PC-9 (cell line): Measurements from ENCODE around the gene TMEM164.

Experiments
- EZH2 ChIP-seq: fragments of 200-600 bp; sonication (generic); IDR thresholded peaks from 2 replicates; pipeline ENCODE4 v1.8.0; 2017; ENCODE audit warnings: antibody characterized with exemption, low read depth
- TF ChIP-seq, protein P1 (sequence below): fragments of 200-600 bp; sonication (generic); conservative IDR thresholded peaks from 2 replicates; pipeline ENCODE4 v1.6.1; 2017; ENCODE audit warnings: mixed run types, antibody characterized with exemption, mild to moderate bottlenecking, moderate library complexity

DNA sequence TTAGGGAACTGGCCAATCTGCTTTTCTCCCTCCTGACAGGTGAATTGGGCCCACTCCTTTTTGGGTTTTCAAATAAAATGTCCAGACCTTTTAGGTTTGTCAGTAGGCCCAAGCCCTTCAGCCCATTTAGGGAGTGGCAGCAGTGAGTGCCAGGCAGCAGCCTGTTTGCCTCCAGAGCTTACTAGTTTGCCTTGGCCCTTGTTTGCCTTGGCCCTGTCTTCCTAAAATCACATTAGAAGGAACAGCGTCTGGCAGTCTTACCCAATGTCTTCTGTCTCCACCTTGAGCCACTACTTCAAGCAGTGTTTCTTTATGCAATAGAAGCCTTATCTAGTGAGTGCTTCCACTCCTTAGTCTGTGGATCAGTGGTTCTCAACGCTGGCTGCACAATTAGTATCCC lies 117.1 kb downstream of the TMEM164 start:
- TF ChIP-seq, protein P1, sequence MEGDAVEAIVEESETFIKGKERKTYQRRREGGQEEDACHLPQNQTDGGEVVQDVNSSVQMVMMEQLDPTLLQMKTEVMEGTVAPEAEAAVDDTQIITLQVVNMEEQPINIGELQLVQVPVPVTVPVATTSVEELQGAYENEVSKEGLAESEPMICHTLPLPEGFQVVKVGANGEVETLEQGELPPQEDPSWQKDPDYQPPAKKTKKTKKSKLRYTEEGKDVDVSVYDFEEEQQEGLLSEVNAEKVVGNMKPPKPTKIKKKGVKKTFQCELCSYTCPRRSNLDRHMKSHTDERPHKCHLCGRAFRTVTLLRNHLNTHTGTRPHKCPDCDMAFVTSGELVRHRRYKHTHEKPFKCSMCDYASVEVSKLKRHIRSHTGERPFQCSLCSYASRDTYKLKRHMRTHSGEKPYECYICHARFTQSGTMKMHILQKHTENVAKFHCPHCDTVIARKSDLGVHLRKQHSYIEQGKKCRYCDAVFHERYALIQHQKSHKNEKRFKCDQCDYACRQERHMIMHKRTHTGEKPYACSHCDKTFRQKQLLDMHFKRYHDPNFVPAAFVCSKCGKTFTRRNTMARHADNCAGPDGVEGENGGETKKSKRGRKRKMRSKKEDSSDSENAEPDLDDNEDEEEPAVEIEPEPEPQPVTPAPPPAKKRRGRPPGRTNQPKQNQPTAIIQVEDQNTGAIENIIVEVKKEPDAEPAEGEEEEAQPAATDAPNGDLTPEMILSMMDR, result no peak
- TF ChIP-seq EZH2, result no peak
